Putamen (tissue), 1 donor: ENCODE measurements around the gene CST2.
"Not testable (repeated sequence)": the region's sequence is repeated elsewhere in the genome, so short reads cannot be mapped to it uniquely, and the experiment has no call there.

Experiments used
- DNase-seq: peaks from one replicate; pipeline ENCODE4 v3.0.0-alpha.2; 2016; ENCODE audit warnings: low spot score

The CST2 gene, protein sequence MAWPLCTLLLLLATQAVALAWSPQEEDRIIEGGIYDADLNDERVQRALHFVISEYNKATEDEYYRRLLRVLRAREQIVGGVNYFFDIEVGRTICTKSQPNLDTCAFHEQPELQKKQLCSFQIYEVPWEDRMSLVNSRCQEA

GRCh38 chr20:23826541-23827021 is at the start of gene CST2:
Gene CST2 (minus strand): TSS chr20:23826729. CDS start chr20:23826660, 69 bp downstream.
- no peak for DNase-seq

DNA sequence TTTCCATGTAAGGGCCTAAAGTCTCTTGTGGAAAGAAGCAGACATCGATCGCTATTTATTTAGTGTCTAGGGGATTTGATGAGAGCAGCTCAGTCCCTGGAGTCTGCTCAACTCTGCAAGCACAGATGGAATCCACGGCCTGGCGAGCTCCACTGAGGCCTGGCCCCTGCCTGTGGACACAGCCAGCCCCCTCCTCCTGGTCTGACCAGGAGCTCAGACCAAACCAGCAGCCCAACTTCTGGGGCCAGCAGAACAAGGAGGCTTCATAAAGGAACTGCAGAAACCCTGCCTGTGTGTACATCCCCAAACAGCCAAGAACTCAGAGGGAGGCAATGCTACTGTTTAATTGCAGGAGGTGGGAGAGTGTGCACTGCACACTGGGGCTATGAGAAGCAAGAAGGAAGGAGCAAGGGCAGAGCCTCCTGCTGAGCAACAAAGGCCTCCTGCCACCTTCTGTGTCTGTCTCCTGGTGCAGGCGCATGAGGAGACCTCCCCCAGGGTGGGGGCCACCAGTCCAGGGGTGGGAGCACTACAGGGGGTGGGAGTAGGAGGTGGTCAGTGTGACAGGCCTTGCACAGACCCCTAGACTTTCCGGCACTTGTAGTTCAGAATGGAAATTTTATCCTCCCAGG is 49.2 kb upstream of the CST2 start:
- no peak for DNase-seq

- DNase-seq = no peak
Observed at GRCh38 chr20:23874747-23875146, 48.2 kb upstream of the CST2 start.

DNA sequence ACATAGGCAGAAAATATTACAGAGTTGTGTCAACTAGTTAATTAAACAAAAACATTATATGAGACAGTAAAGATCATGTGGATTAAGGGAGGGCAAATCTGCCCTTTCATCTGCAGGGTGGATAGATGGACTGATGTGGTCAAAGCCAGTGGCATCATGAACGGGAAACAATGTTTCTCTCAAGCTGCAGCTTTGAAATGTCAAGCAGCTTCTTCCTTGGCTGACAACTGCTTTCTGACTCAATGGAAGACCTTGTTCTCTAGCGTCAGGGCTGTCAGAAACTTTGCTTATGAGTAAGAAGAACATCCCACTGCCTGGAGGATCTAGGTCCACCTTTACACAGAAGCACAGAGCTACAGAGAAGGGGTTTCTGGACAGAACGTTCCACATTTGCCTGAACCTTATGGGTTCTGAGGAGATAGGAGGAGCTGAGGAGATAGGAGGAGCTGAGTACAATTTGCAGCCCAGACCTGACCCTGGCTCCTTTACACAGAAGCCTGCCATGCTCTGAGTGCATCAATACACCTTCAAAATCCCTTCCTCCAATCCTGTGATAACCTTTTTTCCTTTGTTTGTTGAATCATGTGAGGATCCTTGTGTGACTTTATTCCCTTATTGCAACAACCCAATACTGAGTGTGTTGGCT is 47.0 kb upstream of the CST2 start:
- DNase-seq = no peak

GRCh38 chr20:23872065-23872464 is 45.5 kb upstream of the CST2 start:
- no peak for DNase-seq

DNA sequence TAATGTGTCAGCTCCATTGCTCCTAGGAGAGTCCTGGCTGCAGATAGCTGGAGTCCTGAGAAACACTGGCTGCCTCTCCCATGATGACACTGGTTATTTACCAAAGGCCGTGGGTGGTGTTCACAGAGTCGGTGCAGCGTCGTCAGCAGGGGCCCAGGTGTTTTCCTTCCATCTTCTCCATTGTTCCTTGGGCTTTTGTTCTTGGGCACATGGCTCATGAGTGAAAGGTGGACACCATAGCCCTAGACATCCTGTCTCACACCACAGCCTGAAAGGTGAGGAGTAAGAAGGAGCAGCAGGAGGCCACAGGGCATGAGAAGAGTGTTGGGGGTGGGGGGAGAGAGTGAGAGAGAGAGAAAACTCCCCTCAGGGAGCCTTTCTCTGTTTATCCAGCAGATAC is 43.9 kb upstream of the CST2 start:
- no peak for DNase-seq

DNA sequence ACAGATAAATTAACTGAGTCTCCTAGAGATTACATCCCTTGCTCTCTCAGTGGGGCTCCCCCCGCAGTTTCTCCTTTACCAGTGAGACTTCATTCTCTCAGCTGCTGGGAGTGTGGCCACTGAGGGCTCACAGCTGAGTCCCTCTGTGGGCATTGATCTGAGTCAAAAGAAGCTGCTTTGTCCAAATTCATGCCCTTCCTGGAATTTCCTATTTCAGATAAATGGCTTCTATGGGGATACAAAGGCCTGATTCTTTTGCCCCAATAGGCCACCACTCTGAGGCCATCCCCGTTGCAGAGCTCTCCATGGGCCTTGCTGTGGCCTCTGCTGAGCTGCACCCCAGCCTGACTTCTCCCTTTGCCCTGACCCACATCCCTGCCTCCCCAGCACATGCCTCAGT is 43.0 kb upstream of the CST2 start:
- DNase-seq = no peak

DNA sequence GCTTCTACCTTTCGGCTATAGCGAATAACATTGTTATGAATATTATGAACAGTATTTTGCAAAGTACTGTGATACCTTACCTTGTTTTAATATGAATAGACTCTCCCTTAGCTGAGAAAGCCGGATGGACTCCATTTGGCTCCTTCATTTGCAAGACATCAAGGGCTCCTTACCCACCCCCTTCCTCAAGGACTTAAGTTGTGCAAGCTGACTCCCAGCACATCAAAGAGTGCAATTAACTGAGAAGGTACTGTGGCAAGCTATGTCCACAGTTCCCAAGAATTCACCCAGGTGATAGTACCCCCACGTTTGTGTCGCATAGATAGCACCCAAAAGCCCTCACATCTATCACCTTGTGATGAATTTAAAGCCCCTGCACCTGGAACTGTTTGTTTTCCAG is 41.8 kb upstream of the CST2 start:
- no peak for DNase-seq

GRCh38 chr20:23867152-23867776 is 40.7 kb upstream of the CST2 start:
- DNase-seq = no peak

- not testable (repeated sequence) for DNase-seq
Observed at GRCh38 chr20:23860771-23861170, 34.2 kb upstream of the CST2 start.

GRCh38 chr20:23857962-23858595 is 31.6 kb upstream of the CST2 start:
- no peak for DNase-seq

DNA sequence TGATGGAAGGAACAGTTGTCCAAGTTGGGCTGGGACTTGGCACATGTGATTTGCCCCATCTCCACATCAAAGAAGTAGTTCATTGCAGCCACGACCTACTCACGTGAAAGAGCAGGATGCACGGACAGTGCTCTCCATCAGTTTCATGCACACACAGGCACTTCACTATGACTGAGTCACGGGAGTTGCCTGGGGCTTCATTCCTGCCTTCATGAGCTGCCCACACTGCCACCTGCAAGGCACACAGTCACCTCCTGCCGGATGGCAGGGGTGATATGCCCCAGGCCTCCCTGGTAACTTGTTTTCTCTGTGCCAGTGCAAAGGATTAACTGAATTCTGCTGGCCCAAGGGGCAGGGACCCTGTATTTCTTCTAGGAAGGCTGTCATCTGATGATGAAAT is 30.2 kb upstream of the CST2 start:
- no peak for DNase-seq

DNA sequence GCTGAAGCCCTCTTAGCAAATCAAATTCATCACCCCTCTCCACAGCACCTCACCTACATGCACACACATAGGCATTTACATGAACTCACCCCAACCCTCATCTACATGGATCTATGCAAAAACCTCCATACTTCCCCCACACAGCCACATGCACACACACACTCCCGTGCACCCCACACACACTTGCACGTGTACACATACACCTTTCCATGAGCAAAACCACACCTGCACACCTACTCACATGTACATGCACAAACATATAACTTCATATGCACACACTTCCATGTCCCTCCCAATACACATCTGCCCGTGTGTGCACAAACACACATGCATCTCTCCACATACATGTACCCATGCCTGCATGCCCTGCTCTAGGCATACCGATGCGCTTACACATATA is 29.7 kb upstream of the CST2 start:
- DNase-seq = no peak

- DNase-seq = no peak
Observed at GRCh38 chr20:23841693-23842092, 15.2 kb upstream of the CST2 start.

DNA sequence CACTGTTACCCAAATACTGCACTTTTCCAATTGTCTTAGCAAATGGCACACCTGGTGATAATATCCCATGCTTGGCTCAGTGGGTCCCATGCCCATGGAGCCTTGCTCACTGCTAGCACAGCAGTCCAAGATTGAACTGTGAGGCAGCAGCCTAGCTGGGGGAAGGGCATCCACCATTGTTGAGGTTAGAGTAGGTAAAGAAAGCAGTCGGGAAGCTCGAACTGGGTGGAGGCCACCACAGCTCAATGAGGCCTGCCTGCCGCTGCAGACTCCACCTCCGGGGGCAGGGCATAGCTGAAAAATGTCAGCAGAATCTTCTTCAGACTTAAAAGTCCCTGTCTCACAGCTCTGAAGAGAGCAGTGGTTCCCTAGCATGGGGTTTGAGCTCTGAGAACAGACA is 9.2 kb upstream of the CST2 start:
- no peak for DNase-seq

DNA sequence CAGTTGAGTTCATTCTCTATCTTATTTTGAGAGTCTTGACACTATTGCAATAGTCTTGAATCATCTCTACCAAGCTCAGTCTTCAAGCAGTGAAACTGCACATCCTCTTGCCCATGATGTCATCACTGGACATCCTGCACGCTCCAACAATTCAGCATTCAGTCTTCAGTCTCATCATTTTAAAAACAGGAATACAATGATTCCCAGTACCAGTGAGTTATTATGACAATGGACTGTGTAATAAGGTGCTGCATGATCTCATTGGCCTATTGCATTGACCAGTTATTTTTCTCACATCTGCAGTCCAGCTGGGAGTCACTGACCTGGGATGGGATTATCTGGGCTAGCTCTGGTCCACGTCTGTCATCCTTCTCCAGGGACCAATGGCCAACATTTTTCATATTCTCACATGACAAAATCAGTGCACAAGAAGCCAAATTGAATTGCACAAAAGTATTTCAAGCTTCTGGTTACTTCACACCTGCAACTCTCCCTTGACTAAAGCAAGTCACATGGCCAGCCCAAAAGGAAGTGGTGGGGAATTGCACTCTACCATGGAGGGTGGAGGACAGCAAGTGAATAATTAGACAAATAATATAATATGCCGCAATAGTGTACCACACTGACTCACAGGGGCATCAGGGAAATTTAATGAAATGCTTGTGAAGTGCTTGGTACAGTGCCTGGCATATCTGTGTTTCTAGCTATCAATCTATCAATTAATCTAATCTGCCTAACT is 6.4 kb upstream of the CST2 start:
- DNase-seq = no peak

DNA sequence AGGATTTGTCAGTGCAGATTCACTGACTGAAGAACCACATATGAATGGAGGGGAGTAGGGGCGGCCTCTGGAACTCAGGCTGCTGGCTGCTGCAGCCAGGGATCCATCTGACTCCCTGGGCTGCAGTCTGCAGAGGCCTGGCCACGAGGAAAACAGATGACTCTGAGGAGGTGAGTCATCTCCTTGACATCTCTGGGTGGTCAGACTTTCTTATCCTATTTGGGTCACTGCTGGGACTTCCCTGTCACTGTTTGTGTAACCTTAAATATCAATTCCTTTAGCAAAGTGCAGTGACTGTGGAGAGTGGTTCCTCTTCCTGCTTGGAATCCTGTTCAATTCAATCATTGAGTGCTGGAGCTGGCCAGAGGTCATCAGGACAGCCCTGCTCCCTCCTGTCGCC is 5.4 kb upstream of the CST2 start:
- DNase-seq = not testable (repeated sequence)

GRCh38 chr20:23823621-23824324 is 2.8 kb downstream of the CST2 start:
- DNase-seq = peak; percentile 28

GRCh38 chr20:23823111-23823510 is 3.4 kb downstream of the CST2 start:
- DNase-seq = no peak

DNA sequence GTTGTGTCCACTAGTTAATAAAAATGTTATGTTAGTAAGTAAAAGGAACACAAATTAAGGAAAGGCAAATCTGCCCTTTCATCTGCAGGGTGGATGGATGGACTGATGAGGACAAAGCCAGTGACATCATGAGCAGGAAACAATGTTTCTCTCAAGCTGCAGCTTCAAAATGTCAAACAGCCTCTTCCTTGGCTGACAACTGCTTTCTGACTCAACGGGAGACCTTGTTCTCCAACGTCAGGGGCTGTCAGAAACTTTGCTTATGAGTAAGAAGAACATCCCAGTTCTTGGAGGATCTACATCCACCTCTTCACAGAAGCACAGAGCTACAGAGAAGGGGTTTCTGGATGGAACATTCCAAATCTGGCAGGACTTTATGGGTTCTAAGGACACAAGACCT is 6.0 kb downstream of the CST2 start:
- no peak for DNase-seq

DNA sequence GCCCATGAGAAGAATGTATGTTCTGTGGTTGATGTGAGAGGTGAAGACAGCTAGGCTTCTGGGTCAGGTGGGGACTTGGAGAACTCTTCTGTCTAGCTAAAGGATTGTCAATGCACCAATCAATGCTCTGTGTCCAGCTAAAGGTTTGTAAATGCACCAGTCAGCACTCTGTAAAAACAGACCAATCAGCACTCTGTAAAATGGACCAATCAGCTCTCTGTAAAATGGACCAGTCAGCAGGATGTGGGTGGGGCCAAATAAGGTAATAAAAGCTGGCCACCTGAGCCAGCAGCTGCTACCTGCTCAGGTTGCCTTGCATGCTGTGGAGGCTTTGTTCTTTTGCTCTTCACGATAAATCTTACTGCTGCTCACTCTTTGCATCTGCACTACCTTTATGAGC is 15.0 kb downstream of the CST2 start:
- DNase-seq = not testable (repeated sequence)
